Measurements from ENCODE around the gene SF3B2. TPM values are rescaled to one million over a fixed set of nuclear protein-coding genes. Genes with fewer than 3 reads are reported as not detected.
"Not testable (repeated sequence)": the region's sequence is repeated elsewhere in the genome, so short reads cannot be mapped to it uniquely, and the experiment has no call there.

Gene SF3B2
- total RNA-seq, 1 experiment from 2014 or later, result 237 TPM

GRCh38 chr11:66077927-66078326 lies 25.8 kb downstream of the SF3B2 start:
- H3K27me3 Mint-ChIP-seq (ENCODE audit: low read depth), result no peaks in the 10 kb centered on the region
- Histone ChIP-seq H4K91ac (ENCODE audit: insufficient read length, low read depth, low read length) (no peak overlapping the region), H3K4me2 (ENCODE audit: insufficient read depth, insufficient read length, low read length) (no peak overlapping the region), H2AFZ (ENCODE audit: low read length) (no peak overlapping the region), H2BK120ac (ENCODE audit: low read depth, low read length, poor library complexity, severe bottlenecking) (no peak overlapping the region), H3K4ac (ENCODE audit: low read depth, low read length) (no peak overlapping the region), H2BK15ac (ENCODE audit: low read depth, low read length) (no peak overlapping the region), H2BK12ac (ENCODE audit: insufficient read length, low read depth, low read length) (no peak overlapping the region), H3K79me2 (ENCODE audit: insufficient read depth, low read length) (peaks cover 2% of the 10 kb centered on the region; the same call in 1 of the 2 replicates), H3K9ac (ENCODE audit: extremely low read depth, insufficient read length, low read length) (no peak overlapping the region), H3K23me2 (ENCODE audit: insufficient read length, low read depth, low read length, poor library complexity, severe bottlenecking) (no peaks in the 10 kb centered on the region), H3K18ac (ENCODE audit: insufficient read length, low read depth, low read length) (no peak overlapping the region), H2BK5ac (ENCODE audit: insufficient read length, low read length) (no peak overlapping the region), H4K5ac (ENCODE audit: insufficient read length, low read depth, low read length) (no peak overlapping the region), H4K8ac (replicated peaks; ENCODE audit: insufficient read length, low read depth, low read length) (no peak overlapping the region), H3K79me1 (ENCODE audit: insufficient read depth, low read depth, low read length, poor library complexity, severe bottlenecking) (no peaks in the 10 kb centered on the region), H3K56ac (ENCODE audit: insufficient read length, low read depth, low read length) (no peak overlapping the region), H3K14ac (ENCODE audit: insufficient read depth, low read length) (no peak overlapping the region), H3T11ph (ENCODE audit: low read length) (no peak overlapping the region), H2BK20ac (ENCODE audit: low read depth, low read length, poor library complexity, severe bottlenecking) (no peak overlapping the region), H3K27ac (ENCODE audit: insufficient read length, low read depth, low read length) (no peak overlapping the region), H3K23ac (ENCODE audit: insufficient read length, low read depth, low read length) (no peak overlapping the region), H3K4me1 (ENCODE audit: insufficient read depth, low read length) (no peaks in the 10 kb centered on the region), H4K20me1 (ENCODE audit: control insufficient read depth, insufficient read depth, insufficient read length) (no peaks in the 10 kb centered on the region), H2AK5ac (ENCODE audit: insufficient read length, low read length) (no peak overlapping the region), H3K9me3 (ENCODE audit: control insufficient read depth, low read depth, low read length) (no peaks in the 10 kb centered on the region), H3K27me3 (ENCODE audit: insufficient read depth, low read length) (no peaks in the 10 kb centered on the region)
- no peak for DNase-seq
- WGBS (ENCODE audit: extremely low coverage, insufficient read length, low lambda C conversion rate), result no CpG with 5 or more reads among the region's 3 CpGs
- no peaks in the 10 kb centered on the region for H3K4me1 Mint-ChIP-seq
- no peak for TF ChIP-seq CTCF (conservative IDR thresholded peaks at IDR 0.05)
- no peak overlapping the region for H3K4me3 Mint-ChIP-seq
- H3K9me3 Mint-ChIP-seq, result no peaks in the 10 kb centered on the region; a peak in 1 of 5 replicates
- peaks cover 5 to 14% (median 10%) of the 10 kb centered on the region in 3 experiments; a peak in 5 of 7 replicates for H3K36me3 Mint-ChIP-seq (ENCODE audit: insufficient read depth in 1 of 3, low read depth in 3 of 3)
- H3K27ac Mint-ChIP-seq, result no peak overlapping the region

GRCh38 chr11:66078949-66079348 lies 26.8 kb downstream of the SF3B2 start:
- H3K23me2 ChIP-seq (ENCODE audit: insufficient read length, low read depth, low read length, poor library complexity, severe bottlenecking); H3K9me3 ChIP-seq (ENCODE audit: control insufficient read depth, low read depth, low read length); H2BK20ac ChIP-seq (ENCODE audit: low read depth, low read length, poor library complexity, severe bottlenecking); H3K4ac ChIP-seq (ENCODE audit: low read depth, low read length); DNase-seq; H3K9me3 Mint-ChIP-seq; H3K27ac ChIP-seq (ENCODE audit: insufficient read length, low read depth, low read length); H3K18ac ChIP-seq (ENCODE audit: insufficient read length, low read depth, low read length); H2AFZ ChIP-seq (ENCODE audit: low read length); H3K27ac Mint-ChIP-seq; H3K56ac ChIP-seq (ENCODE audit: insufficient read length, low read depth, low read length); H3K27me3 ChIP-seq (ENCODE audit: insufficient read depth, low read length); H3K27me3 Mint-ChIP-seq (ENCODE audit: low read depth); H3K36me3 Mint-ChIP-seq (ENCODE audit: insufficient read depth in 1 of 3, low read depth in 3 of 3); H3K4me3 Mint-ChIP-seq; H2BK5ac ChIP-seq (ENCODE audit: insufficient read length, low read length); H3K9ac ChIP-seq (ENCODE audit: extremely low read depth, insufficient read length, low read length); H4K91ac ChIP-seq (ENCODE audit: insufficient read length, low read depth, low read length); H4K5ac ChIP-seq (ENCODE audit: insufficient read length, low read depth, low read length); H3K4me1 Mint-ChIP-seq; H2BK12ac ChIP-seq (ENCODE audit: insufficient read length, low read depth, low read length); H4K20me1 ChIP-seq (ENCODE audit: control insufficient read depth, insufficient read depth, insufficient read length); H3K4me2 ChIP-seq (ENCODE audit: insufficient read depth, insufficient read length, low read length); H4K8ac ChIP-seq (replicated peaks; ENCODE audit: insufficient read length, low read depth, low read length); H2BK120ac ChIP-seq (ENCODE audit: low read depth, low read length, poor library complexity, severe bottlenecking); H2BK15ac ChIP-seq (ENCODE audit: low read depth, low read length); H3K79me2 ChIP-seq (ENCODE audit: insufficient read depth, low read length); H3T11ph ChIP-seq (ENCODE audit: low read length); H2AK5ac ChIP-seq (ENCODE audit: insufficient read length, low read length); H3K4me1 ChIP-seq (ENCODE audit: insufficient read depth, low read length); H3K79me1 ChIP-seq (ENCODE audit: insufficient read depth, low read depth, low read length, poor library complexity, severe bottlenecking); H3K14ac ChIP-seq (ENCODE audit: insufficient read depth, low read length); H3K23ac ChIP-seq (ENCODE audit: insufficient read length, low read depth, low read length): not testable (repeated sequence)
- WGBS (ENCODE audit: extremely low coverage, insufficient read length, low lambda C conversion rate), result no CpG with 5 or more reads among the region's 7 CpGs
